ENCODE measurements around the gene TPP1.

Gene TPP1

DNA sequence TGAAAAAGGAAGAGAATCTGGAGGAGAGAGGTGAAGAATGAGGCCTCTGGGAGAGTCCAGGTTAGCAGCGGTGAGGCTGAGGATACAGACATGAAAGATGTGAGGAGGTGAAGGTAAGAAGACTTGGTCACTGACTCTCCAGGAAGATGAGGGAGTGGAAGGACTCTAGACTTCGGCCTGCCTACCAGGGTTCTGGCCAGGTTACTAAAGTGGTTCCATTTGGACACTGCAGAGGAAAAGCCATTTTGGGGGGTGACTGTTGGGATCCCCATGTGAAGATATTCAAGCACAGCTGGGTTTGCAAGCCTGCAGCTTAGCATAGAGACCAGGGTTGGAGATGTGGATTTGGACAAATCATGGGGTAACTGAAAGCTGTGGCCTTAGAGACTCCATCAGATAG lies 28.6 kb upstream of the TPP1 start:
- DNase-seq (ENCODE audit: extremely low read depth, low read depth) = no peak
- H3K4me3 ChIP-seq (replicated peaks; ENCODE audit: low read depth, low read length) = no peak overlapping the region

DNA sequence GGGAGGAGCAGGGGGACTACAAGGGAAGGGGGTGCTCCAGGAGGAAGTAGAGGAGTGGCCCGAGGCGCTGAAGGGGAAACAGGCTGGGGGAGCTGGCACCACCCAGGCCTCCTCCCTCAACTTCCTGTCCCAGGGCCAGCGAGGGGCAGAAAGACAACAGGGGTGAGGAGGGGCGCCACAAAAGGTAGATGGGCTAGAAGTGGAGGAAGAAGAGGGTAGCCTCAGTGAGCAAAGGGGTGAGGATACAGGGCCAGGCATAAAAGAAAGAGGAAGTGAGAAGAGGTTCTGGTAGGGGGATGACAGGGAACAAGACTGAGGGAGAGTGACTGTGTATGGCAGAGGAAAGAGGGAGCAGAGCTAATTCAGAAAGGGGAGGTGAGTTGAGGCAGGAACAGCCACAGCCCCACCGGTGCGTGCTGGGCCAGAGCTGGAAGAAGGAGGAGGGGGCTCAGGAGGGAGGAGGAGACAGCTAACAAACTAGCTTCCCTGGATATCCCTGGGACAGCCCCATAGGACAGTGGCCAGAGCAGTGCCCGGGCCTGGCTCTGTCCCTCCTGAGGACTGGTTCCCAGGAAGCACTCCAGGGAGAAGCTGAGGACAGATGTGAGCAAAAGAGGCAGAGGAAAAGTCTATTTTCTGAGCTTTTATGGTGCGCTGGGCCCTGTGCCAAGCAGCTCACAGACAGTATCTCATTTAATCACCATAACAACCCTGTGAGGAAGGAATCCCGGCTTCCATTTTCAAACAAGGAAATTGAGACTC lies 27.9 kb upstream of the TPP1 start:
- no peak for DNase-seq (ENCODE audit: extremely low read depth, low read depth)
- peak overlapping the region; percentile 32 for H3K4me3 ChIP-seq (replicated peaks; ENCODE audit: low read depth, low read length)
- TF ChIP-seq, protein P1, sequence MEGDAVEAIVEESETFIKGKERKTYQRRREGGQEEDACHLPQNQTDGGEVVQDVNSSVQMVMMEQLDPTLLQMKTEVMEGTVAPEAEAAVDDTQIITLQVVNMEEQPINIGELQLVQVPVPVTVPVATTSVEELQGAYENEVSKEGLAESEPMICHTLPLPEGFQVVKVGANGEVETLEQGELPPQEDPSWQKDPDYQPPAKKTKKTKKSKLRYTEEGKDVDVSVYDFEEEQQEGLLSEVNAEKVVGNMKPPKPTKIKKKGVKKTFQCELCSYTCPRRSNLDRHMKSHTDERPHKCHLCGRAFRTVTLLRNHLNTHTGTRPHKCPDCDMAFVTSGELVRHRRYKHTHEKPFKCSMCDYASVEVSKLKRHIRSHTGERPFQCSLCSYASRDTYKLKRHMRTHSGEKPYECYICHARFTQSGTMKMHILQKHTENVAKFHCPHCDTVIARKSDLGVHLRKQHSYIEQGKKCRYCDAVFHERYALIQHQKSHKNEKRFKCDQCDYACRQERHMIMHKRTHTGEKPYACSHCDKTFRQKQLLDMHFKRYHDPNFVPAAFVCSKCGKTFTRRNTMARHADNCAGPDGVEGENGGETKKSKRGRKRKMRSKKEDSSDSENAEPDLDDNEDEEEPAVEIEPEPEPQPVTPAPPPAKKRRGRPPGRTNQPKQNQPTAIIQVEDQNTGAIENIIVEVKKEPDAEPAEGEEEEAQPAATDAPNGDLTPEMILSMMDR (IDR thresholded peaks at IDR 0.05; ENCODE audit: low read depth, low read length, missing control alignments) = no peak

More for the DNA sequence above, 28.6 kb upstream of the TPP1 start:
- TF ChIP-seq, protein P1 (IDR thresholded peaks at IDR 0.05; ENCODE audit: low read depth, low read length, missing control alignments) = no peak

DNA sequence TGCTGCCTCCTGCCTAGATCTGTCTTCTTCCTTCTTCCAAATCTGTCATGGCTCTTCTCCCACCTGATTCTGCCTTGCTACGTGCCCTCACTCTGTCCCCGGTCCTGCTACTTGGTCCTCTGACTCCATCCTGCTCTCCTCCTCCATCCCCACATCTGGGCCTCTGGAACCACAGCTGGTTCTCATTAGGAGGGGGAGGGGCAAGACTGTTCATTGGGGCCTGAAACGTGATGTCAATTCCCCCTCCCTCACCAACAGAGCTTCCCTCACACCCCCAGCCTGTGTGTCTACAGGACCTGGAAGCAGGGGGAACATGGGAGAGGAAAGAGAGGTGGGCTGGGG lies 27.3 kb upstream of the TPP1 start:
- H3K4me3 ChIP-seq (replicated peaks; ENCODE audit: low read depth, low read length) = peak overlapping the region; percentile 32
- DNase-seq (ENCODE audit: extremely low read depth, low read depth) = peak; percentile 91
- TF ChIP-seq, protein P1 (IDR thresholded peaks at IDR 0.05; ENCODE audit: low read depth, low read length, missing control alignments) = no peak

DNA sequence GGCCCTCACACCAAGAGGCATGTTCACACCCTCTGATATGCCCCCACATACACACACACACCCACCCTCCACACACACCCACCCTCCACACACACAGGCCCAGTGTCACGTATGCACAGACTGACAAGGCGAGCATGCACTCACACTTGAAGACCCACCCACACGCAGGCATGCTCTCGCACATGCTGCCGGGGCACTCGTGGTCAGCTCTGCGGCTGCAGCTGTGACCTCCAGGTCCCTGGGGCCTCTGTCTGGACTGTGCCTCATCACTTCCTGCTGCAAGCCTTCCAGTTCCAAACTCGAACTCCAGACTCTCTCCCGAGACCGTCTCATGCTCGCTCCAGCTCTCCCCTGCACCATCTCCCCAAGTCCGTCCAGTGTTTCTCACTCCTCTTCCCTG lies 26.8 kb upstream of the TPP1 start:
- DNase-seq (ENCODE audit: extremely low read depth, low read depth) = no peak
- peak overlapping the region; percentile 32 for H3K4me3 ChIP-seq (replicated peaks; ENCODE audit: low read depth, low read length)
- TF ChIP-seq, protein P1 (IDR thresholded peaks at IDR 0.05; ENCODE audit: low read depth, low read length, missing control alignments) = no peak

DNA sequence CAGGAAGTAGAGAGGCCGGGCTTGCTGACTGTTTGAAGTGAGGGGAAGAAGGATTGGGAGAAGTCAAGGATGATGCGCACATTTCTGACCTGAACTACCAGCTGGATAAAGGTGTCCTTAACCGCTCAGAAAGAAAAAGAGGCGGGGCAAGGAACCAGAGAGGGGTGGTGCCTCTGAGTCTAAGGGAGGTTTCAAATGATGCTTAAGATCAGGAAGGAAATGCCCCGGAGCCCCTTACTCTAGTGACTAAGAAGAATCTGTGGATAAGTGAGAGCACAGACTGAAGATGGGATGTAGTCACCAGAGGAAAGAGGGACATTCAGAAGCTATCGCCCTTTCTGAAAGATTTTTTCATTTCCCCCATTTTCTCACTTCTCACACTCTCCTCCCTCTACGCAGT lies 23.7 kb upstream of the TPP1 start:
- no peak for DNase-seq (ENCODE audit: extremely low read depth, low read depth)
- H3K4me3 ChIP-seq (replicated peaks; ENCODE audit: low read depth, low read length) = no peak overlapping the region
- TF ChIP-seq, protein P1 (IDR thresholded peaks at IDR 0.05; ENCODE audit: low read depth, low read length, missing control alignments) = no peak

DNA sequence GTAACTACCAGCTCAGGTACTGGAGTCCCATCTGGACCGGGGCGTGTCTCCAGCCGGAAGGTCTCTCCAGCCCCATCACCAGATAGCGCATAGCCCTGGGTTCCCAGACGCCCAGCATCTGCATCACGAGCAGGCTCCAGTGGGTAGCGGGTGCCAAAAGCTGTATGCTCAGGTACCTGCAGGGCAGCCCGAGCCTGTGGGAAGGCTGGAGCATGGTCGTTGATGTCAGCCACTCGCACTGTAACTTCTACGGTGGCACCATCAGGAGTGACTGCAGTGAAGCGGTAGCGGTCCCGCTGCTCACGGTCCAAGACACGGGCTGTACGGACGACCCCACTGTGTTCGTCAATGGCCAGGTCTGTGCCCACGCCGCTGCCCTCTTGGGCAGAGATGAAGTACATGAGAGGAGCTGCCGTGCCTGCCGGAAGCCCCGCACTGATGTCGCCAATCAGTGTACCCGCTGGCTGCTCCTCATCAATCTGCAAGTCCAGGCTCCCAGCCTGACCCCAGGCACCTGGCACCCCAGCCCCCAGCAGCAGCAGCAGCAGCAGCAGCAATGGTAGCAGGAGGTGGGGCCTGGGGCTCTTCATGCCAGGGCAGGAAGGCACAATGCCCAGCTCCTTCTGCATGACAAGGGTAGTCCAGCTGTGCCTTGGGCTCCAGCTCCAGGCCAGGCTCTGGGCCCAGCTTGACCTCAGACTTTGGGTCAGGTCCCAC lies 21.9 kb upstream of the TPP1 start:
- TF ChIP-seq, protein P1 (IDR thresholded peaks at IDR 0.05; ENCODE audit: low read depth, low read length, missing control alignments) = no peak
- no peak overlapping the region for H3K4me3 ChIP-seq (replicated peaks; ENCODE audit: low read depth, low read length)
- DNase-seq (ENCODE audit: extremely low read depth, low read depth) = no peak

All from HFF-Myc (cell line).